Trophoblast cell (in vitro differentiated cells and primary cell): Measurements from ENCODE around the gene BUB1.
"Not testable (repeated sequence)": the region's sequence is repeated elsewhere in the genome, so short reads cannot be mapped to it uniquely, and the experiment has no call there.

Source experiments
- DNase-seq, 2 donors: peaks; one replicate each; pipeline ENCODE4 v3.0.0-alpha.2; 2016
- H2AFZ ChIP-seq: 2 replicates; pipeline ENCODE4 v1.6.1; 2013; ENCODE audit warnings: low read length, moderate library complexity, mild to moderate bottlenecking; ENCODE audit not compliant: insufficient read depth, poor library complexity
- H2AK5ac ChIP-seq: 2 replicates; pipeline ENCODE4 v1.6.1; 2013; ENCODE audit warnings: mild to moderate bottlenecking, low read length
- H2BK120ac ChIP-seq: 2 replicates; pipeline ENCODE4 v1.6.1; 2013; ENCODE audit warnings: low read length, mild to moderate bottlenecking, moderate library complexity; ENCODE audit not compliant: insufficient read depth, poor library complexity
- H2BK12ac ChIP-seq: 2 replicates; pipeline ENCODE4 v1.6.1; 2013; ENCODE audit warnings: mild to moderate bottlenecking, low read length, moderate library complexity
- H2BK5ac ChIP-seq: 2 replicates; pipeline ENCODE4 v1.6.1; 2013; ENCODE audit warnings: low read length, low read depth, moderate library complexity, mild to moderate bottlenecking; ENCODE audit not compliant: poor library complexity
- H3K14ac ChIP-seq: 2 replicates; pipeline ENCODE4 v1.6.1; 2013; ENCODE audit warnings: mild to moderate bottlenecking, low read length
- H3K18ac ChIP-seq: 2 replicates; pipeline ENCODE4 v1.6.1; 2013; ENCODE audit warnings: mild to moderate bottlenecking, low read length
- H3K23ac ChIP-seq: 2 replicates; pipeline ENCODE4 v1.6.1; 2013; ENCODE audit warnings: low read length
- H3K27ac ChIP-seq: 2 replicates; pipeline ENCODE4 v1.5.1; 2013; ENCODE audit warnings: low read depth, mild to moderate bottlenecking, inconsistent platforms, low read length, moderate library complexity
- H3K27me3 ChIP-seq: 2 replicates; pipeline ENCODE4 v1.6.1; 2013; ENCODE audit warnings: inconsistent platforms, mild to moderate bottlenecking, low read length, moderate library complexity; ENCODE audit not compliant: insufficient read depth
- H3K36me3 ChIP-seq, 2 experiments: 1 replicate in 1 of 2; 2 replicates in 1 of 2; pipeline ENCODE4 v1.6.1; 2013; ENCODE audit warnings: low read length in 2 of 2, mild to moderate bottlenecking in 2 of 2, moderate library complexity in 1 of 2; ENCODE audit not compliant: insufficient read depth in 2 of 2, control insufficient read depth in 1 of 2
- H3K4ac ChIP-seq: 2 replicates; pipeline ENCODE4 v1.6.1; 2013; ENCODE audit warnings: low read depth, mild to moderate bottlenecking, low read length, moderate library complexity
- H3K4me1 ChIP-seq, 2 experiments: 1 replicate in 1 of 2; 2 replicates in 1 of 2; pipeline ENCODE4 v1.6.1; 2013; ENCODE audit warnings: low read length in 2 of 2, mild to moderate bottlenecking in 2 of 2, moderate library complexity in 1 of 2; ENCODE audit not compliant: insufficient read depth in 2 of 2, control insufficient read depth in 1 of 2
- H3K4me2 ChIP-seq: 2 replicates; pipeline ENCODE4 v1.6.1; 2013; ENCODE audit warnings: inconsistent platforms, mild to moderate bottlenecking, low read length, moderate library complexity
- H3K4me3 ChIP-seq: 2 replicates; pipeline ENCODE4 v1.5.1; 2013; ENCODE audit warnings: mild to moderate bottlenecking, low read depth, low read length, inconsistent platforms
- H3K79me1 ChIP-seq: one replicate; pipeline ENCODE4 v1.6.1; 2013; ENCODE audit warnings: low read length
- H3K79me2 ChIP-seq: 2 replicates; pipeline ENCODE4 v1.6.1; 2013; ENCODE audit warnings: low read length, mild to moderate bottlenecking; ENCODE audit not compliant: control insufficient read depth, insufficient read depth, poor library complexity
- H3K9ac ChIP-seq: 2 replicates; pipeline ENCODE4 v1.6.1; 2013; ENCODE audit warnings: mild to moderate bottlenecking, low read length
- H3K9me3 ChIP-seq: 2 replicates; pipeline ENCODE4 v1.6.1; 2013; ENCODE audit warnings: low read depth, mild to moderate bottlenecking, control low read depth, inconsistent platforms, low read length; ENCODE audit not compliant: insufficient read depth
- H4K12ac ChIP-seq: 2 replicates; pipeline ENCODE4 v1.6.1; 2013; ENCODE audit warnings: low read depth, mild to moderate bottlenecking, low read length, moderate library complexity
- H4K8ac ChIP-seq: 2 replicates; pipeline ENCODE4 v1.6.1; 2013; ENCODE audit warnings: low read depth, mild to moderate bottlenecking, low read length, moderate library complexity
- H4K91ac ChIP-seq: one replicate; pipeline ENCODE4 v1.6.1; 2013; ENCODE audit warnings: low read depth, mild to moderate bottlenecking, low read length, moderate library complexity
- WGBS: extraction: QIAGEN DNeasy Blood & Tissue Kit; methylation state at CpG from one replicate; pipeline ENCODE4 v1.1.7; 2013; ENCODE audit warnings: missing lambda C conversion rate; ENCODE audit not compliant: insufficient read length, insufficient coverage; ENCODE audit errors: extremely low coverage; 5-methylcytosine and 5-hydroxymethylcytosine counted together

The BUB1 gene

DNA sequence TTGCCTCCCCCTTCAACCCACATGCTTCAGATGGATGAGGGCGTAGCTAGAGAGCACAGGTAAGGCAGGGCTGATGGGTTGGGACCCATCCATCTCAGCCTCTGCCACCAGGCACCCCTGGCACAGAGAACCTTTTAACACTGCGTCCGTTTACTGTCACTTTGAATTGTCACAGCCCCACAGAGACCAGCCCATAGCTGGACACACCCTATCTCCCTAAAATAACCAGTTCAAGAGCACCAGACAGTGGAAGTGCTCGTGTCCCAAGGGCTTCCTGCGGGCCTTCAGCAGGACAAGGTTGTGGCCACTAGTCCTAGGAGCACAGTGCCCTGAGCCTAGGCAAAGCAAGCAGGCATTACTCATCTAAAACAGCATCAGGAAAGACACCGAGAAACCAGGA, 20.4 kb upstream of the BUB1 start:
- not testable (repeated sequence) for H3K9ac ChIP-seq, H3K4ac ChIP-seq, H2AFZ ChIP-seq, H2BK5ac ChIP-seq, H2BK12ac ChIP-seq, H3K14ac ChIP-seq, H3K18ac ChIP-seq, H4K91ac ChIP-seq, H3K79me1 ChIP-seq, H3K27me3 ChIP-seq, H2AK5ac ChIP-seq, H3K4me2 ChIP-seq, DNase-seq, H2BK120ac ChIP-seq, H3K27ac ChIP-seq, H3K4me3 ChIP-seq, H3K79me2 ChIP-seq, H3K36me3 ChIP-seq, H3K4me1 ChIP-seq, H4K8ac ChIP-seq, H4K12ac ChIP-seq, H3K9me3 ChIP-seq, H3K23ac ChIP-seq
- no CpG with 5 or more reads among the region's 6 CpGs for WGBS

DNA sequence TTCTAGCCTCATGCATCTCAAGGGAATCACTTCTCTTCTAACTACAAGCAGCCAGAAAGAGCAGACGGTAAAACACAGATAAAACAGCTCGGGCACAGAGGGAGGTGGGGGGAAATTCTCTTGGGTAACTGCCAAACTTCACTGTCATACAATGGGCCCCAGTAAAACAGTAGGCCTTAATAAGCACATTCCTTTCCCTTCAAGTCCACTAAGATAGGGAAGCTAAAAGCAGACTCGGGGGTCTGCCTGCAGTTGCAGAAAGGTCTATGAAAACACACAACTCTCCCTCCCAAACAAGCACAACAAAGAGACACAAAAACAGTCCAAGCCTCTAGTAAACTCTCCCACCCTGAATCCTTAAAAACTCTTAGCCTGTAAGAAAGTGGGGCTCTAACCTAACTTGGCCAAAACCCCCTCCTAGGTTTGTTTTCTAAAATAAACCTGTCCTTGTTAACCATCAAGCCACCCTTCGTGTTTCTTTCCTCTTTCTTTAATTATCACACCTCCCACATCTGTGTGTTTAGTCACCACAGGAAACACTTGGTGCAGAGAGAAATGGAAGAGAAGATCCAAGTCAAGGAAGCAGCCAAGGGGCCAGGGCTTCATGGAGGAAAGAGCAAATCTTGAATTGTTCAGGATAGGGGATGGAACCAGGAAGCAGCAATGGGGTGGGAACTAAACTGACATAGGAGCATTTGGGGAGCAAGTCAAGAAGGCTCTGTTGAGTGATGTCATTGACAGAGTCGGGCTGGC, 17.5 kb upstream of the BUB1 start:
- H3K27me3 ChIP-seq, H3K79me1 ChIP-seq, H4K8ac ChIP-seq, H3K27ac ChIP-seq, H2BK120ac ChIP-seq, H3K4ac ChIP-seq, H3K14ac ChIP-seq, H3K23ac ChIP-seq, DNase-seq, H3K79me2 ChIP-seq, H2BK5ac ChIP-seq, H3K9ac ChIP-seq, H3K18ac ChIP-seq, H2AFZ ChIP-seq, H2AK5ac ChIP-seq, H3K36me3 ChIP-seq, H3K4me1 ChIP-seq, H3K4me3 ChIP-seq, H4K91ac ChIP-seq, H2BK12ac ChIP-seq, H4K12ac ChIP-seq, H3K9me3 ChIP-seq, H3K4me2 ChIP-seq: not testable (repeated sequence)
- no CpG with 5 or more reads among the region's 5 CpGs for WGBS

DNA sequence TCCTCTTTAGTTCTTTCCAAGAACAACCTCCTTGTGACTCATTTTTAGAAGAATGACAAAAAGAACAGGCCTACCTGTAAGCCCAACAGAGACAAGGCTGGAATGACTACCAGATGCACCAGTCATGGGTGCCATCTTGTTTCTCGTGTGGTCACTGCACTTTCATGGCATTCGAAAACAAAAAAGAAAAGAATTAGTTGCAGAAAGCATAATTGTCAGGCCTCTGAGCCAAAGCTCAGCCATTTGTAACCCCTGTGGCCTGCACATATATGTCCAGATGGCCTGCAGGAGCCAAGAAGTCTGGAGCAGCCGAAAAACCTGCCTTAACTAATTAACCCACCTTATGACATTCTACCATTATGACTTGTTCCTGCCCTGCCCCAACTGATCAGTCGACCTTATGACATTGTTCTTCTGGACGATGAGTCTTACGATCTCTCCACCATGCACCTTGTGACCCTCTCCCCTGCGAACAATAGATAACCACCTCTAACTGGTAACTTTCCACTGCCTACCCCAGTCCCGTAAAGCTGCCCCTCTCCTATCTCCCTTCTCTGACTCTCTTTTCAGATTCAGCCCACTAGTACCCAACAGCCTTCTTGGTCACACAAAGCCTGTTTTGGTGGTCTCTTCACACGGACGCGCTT, 13.9 kb upstream of the BUB1 start:
- no peak overlapping the region for H3K27ac ChIP-seq
- no peak overlapping the region for H2BK120ac ChIP-seq
- no peak overlapping the region for H4K12ac ChIP-seq
- no peak overlapping the region for H3K9ac ChIP-seq
- no peak overlapping the region for H3K4ac ChIP-seq
- DNase-seq = no peak
- H3K4me3 ChIP-seq = no peak overlapping the region
- WGBS = no CpG with 5 or more reads among the region's 11 CpGs
- H3K79me2 ChIP-seq = no peaks in the 10 kb centered on the region
- H3K18ac ChIP-seq = no peak overlapping the region
- H3K23ac ChIP-seq = no peak overlapping the region
- H3K36me3 ChIP-seq = no peaks in the 10 kb centered on the region
- no peaks in the 10 kb centered on the region for H3K27me3 ChIP-seq
- no peak overlapping the region for H3K4me2 ChIP-seq
- H3K9me3 ChIP-seq = peaks cover 4% of the 10 kb centered on the region
- H2BK12ac ChIP-seq = no peak overlapping the region
- H3K14ac ChIP-seq = no peak overlapping the region
- no peak overlapping the region for H4K91ac ChIP-seq
- H2BK5ac ChIP-seq = no peak overlapping the region
- no peak overlapping the region for H4K8ac ChIP-seq
- no peaks in the 10 kb centered on the region for H3K79me1 ChIP-seq
- H2AK5ac ChIP-seq = no peak overlapping the region
- no peaks in the 10 kb centered on the region for H3K4me1 ChIP-seq
- no peak overlapping the region for H2AFZ ChIP-seq

DNA sequence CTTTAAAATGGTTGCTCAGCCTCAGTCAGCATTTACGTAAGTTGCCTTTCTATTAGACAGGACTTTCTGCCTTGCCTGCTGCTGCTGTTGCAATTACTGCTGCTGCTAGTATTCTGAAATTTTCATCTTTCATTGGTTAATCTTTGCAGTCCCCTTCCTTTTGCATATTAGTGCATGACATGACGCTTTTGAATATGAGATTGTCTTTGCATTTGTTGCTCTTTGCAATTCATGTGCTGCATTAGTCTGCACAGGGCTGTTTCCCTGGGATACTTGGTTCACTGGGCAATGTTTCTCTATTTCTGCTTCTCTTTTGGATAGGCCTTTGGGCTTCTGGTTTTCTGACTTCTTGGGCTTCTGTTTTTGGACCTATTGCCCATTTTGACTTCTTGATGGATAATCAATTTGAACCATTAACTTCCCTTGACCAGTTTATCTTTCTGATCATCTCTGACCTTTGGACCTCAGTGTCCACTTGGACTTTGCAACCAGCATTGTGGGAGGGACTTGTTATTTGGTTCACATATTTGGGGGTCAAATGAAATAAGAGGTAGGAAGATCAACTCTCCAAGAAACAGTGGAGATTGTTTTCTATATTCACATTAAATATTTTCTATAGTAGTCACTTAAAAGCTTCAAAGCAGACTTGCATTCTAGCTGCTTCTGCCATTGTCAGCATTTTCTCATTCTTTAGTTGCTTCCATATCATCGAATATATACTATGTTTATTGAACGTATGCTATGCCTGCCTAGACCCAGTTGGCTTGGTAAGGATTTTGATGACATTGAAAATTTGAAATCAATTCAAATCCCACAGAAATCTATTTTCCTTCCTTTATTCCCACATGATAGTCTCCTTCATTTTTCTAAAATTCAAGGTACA, 12.5 kb upstream of the BUB1 start:
- Histone ChIP-seq H3K4ac (no peak overlapping the region), H2AK5ac (no peak overlapping the region), H3K4me2 (no peak overlapping the region), H3K9me3 (peaks cover 4% of the 10 kb centered on the region), H4K91ac (no peak overlapping the region), H3K9ac (no peak overlapping the region), H2BK5ac (no peak overlapping the region), H3K4me1 (no peaks in the 10 kb centered on the region), H3K79me1 (no peaks in the 10 kb centered on the region), H3K27ac (no peak overlapping the region), H4K8ac (no peak overlapping the region), H4K12ac (no peak overlapping the region), H3K4me3 (no peak overlapping the region), H3K27me3 (no peaks in the 10 kb centered on the region), H2BK12ac (no peak overlapping the region), H2AFZ (no peak overlapping the region), H3K36me3 (no peaks in the 10 kb centered on the region), H3K23ac (no peak overlapping the region), H3K14ac (no peak overlapping the region), H3K18ac (no peak overlapping the region), H3K79me2 (no peaks in the 10 kb centered on the region), H2BK120ac (no peak overlapping the region)
- WGBS = no CpG with 5 or more reads among the region's 4 CpGs
- DNase-seq = no peak
